HG03565 (cell line): ENCODE measurements around the gene SLC7A4.
"Not testable (repeated sequence)": the region's sequence is repeated elsewhere in the genome, so short reads cannot be mapped to it uniquely, and the experiment has no call there.

Experiments used
- ATAC-seq: cut with Tn5 transposase; IDR thresholded peaks from one replicate; pipeline ENCODE4 v1.9.1; 2021; ENCODE audit warnings: mild to moderate bottlenecking, moderate library complexity; ENCODE audit not compliant: unreplicated experiment

SLC7A4 gene

GRCh38 chr22:21032037-21032867 is at the start of gene SLC7A4:
TSS of gene SLC7A4 (minus strand) at chr22:21032561. CDS start at chr22:21031812, 749 bp downstream.
- no peak for ATAC-seq

- ATAC-seq, result no peak
Observed at GRCh38 chr22:21080435-21081137, 48.2 kb upstream of the SLC7A4 start.

- ATAC-seq, result no peak
Observed at GRCh38 chr22:21079493-21079892, 47.1 kb upstream of the SLC7A4 start.

- ATAC-seq, result no peak
Observed at GRCh38 chr22:21078916-21079315, 46.6 kb upstream of the SLC7A4 start.

GRCh38 chr22:21077884-21078508 is 45.6 kb upstream of the SLC7A4 start:
- ATAC-seq, result no peak

- ATAC-seq, result no peak
Observed at GRCh38 chr22:21076912-21077625, 44.7 kb upstream of the SLC7A4 start.

GRCh38 chr22:21075516-21076138 is 43.3 kb upstream of the SLC7A4 start:
- no peak for ATAC-seq

GRCh38 chr22:21074102-21074715 is 41.8 kb upstream of the SLC7A4 start:
- no peak for ATAC-seq

GRCh38 chr22:21073482-21073881 is 41.1 kb upstream of the SLC7A4 start:
- ATAC-seq, result no peak

- no peak for ATAC-seq
Observed at GRCh38 chr22:21073023-21073422, 40.7 kb upstream of the SLC7A4 start.

GRCh38 chr22:21071796-21072195 is 39.4 kb upstream of the SLC7A4 start:
- not testable (repeated sequence) for ATAC-seq

- ATAC-seq, result no peak
Observed at GRCh38 chr22:21070690-21071615, 38.6 kb upstream of the SLC7A4 start.

GRCh38 chr22:21069375-21069774 is 37.0 kb upstream of the SLC7A4 start:
- ATAC-seq, result no peak

GRCh38 chr22:21068681-21069276 is 36.4 kb upstream of the SLC7A4 start:
- ATAC-seq, result no peak

- ATAC-seq, result no peak
Observed at GRCh38 chr22:21067901-21068680, 35.7 kb upstream of the SLC7A4 start.

- ATAC-seq, result no peak
Observed at GRCh38 chr22:21067075-21067900, 34.9 kb upstream of the SLC7A4 start.
